B cell (primary cell): ENCODE results near the gene MAN2B2. TPM values are rescaled to one million over a fixed set of nuclear protein-coding genes. Genes with fewer than 3 reads are reported as not detected.

Source experiments
- ATAC-seq: fragments of 200-7000 bp; cut with Tn5 transposase; one replicate; pipeline ENCODE4 v1.10.0; 2021; ENCODE audit warnings: low read depth, mild to moderate bottlenecking, moderate number of reproducible peaks, moderate library complexity
- CTCF ChIA-PET: fragments of 350-600 bp; sonication (Branson Sonifier 250); formaldehyde crosslinking; loops from one replicate; lab custom pipeline; 2021; ENCODE audit warnings: antibody characterized with exemption, inconsistent platforms; lab: Charles Lee
- POLR2A ChIA-PET: fragments of 350-600 bp; sonication (Branson Sonifier 250); formaldehyde crosslinking; loops from one replicate; lab custom pipeline; 2021; ENCODE audit warnings: antibody characterized with exemption; lab: Charles Lee
- DNase-seq: peaks from one replicate; pipeline ENCODE4 v3.0.0; 2013
- H2AFZ ChIP-seq: 2 replicates; pipeline ENCODE4 v1.6.1; 2012; ENCODE audit warnings: mild to moderate bottlenecking, low read depth, low read length; ENCODE audit not compliant: insufficient read depth, poor library complexity, severe bottlenecking
- H3K27ac ChIP-seq, 2 donors: 1 replicate in 1 of 2; 2 replicates in 1 of 2; pipeline ENCODE4 v1.5.1; 2012 to 2013; ENCODE audit warnings: low read length in 2 of 2, mild to moderate bottlenecking in 2 of 2, moderate library complexity in 1 of 2
- H3K27me3 ChIP-seq, 4 experiments: fragments of 200-600 bp in 1 of 4; sonication (generic) in 1 of 4; replicated peaks in 1 of 4; 1 replicate in 2 of 4; 2 replicates in 2 of 4; pipeline versions ENCODE4 v1.6.1 to v1.7.0; 2013 to 2016; ENCODE audit warnings: low read length in 3 of 4, mild to moderate bottlenecking in 2 of 4, mixed read lengths in 1 of 4, moderate library complexity in 1 of 4; ENCODE audit not compliant: insufficient read depth in 4 of 4, control insufficient read depth in 3 of 4; ENCODE audit errors: control extremely low read depth in 1 of 4
- H3K36me3 ChIP-seq, 2 experiments: replicated peaks in 1 of 2; 1 replicate in 1 of 2; 2 replicates in 1 of 2; pipeline versions ENCODE4 v1.6.1 to v1.7.1; 2013; ENCODE audit warnings: low read length in 1 of 2; ENCODE audit not compliant: insufficient read depth in 2 of 2, control insufficient read depth in 1 of 2; ENCODE audit errors: control extremely low read depth in 1 of 2, extremely low read depth in 1 of 2
- H3K4me1 ChIP-seq, 2 donors: fragments of 200-600 bp in 1 of 2; sonication (generic) in 1 of 2; 1 replicate in 1 of 2; 2 replicates in 1 of 2; pipeline versions ENCODE4 v1.5.1 to v1.6.1; 2013 to 2017; ENCODE audit warnings: low read length in 2 of 2; ENCODE audit not compliant: control insufficient read depth in 2 of 2, insufficient read depth in 2 of 2
- H3K4me2 ChIP-seq: replicated peaks from 2 replicates; pipeline ENCODE3; 2012; ENCODE audit warnings: mild to moderate bottlenecking, low read depth, low read length; ENCODE audit not compliant: poor library complexity, severe bottlenecking
- H3K4me3 ChIP-seq, 5 experiments: fragments of 200-600 bp in 1 of 5; sonication (generic) in 1 of 5; 1 replicate in 3 of 5; 2 replicates in 2 of 5; pipeline versions ENCODE4 v1.5.1 to v1.7.0; 2011 to 2016; ENCODE audit warnings: low read length in 4 of 5, mild to moderate bottlenecking in 4 of 5, low read depth in 2 of 5, control low read depth in 1 of 5, moderate library complexity in 1 of 5; ENCODE audit not compliant: insufficient read depth in 1 of 5; ENCODE audit errors: control extremely low read depth in 1 of 5, extremely low read depth in 1 of 5
- H3K79me2 ChIP-seq: fragments of 200-600 bp; sonication (generic); one replicate; pipeline ENCODE4 v1.6.0; 2016; ENCODE audit warnings: low read length; ENCODE audit not compliant: control insufficient read depth, insufficient read depth
- H3K9ac ChIP-seq: fragments of 200-600 bp; sonication (generic); 2 replicates; pipeline ENCODE4 v1.6.1; 2017; ENCODE audit warnings: mild to moderate bottlenecking, low read length, moderate library complexity
- H3K9me3 ChIP-seq, 3 donors: one replicate each; pipeline versions ENCODE4 v1.6.1 to v1.7.1; 2013; ENCODE audit warnings: low read length in 2 of 3; ENCODE audit not compliant: control insufficient read depth in 2 of 3, insufficient read depth in 1 of 3; ENCODE audit errors: control extremely low read depth in 1 of 3
- H4K20me1 ChIP-seq: 2 replicates; pipeline ENCODE4 v1.6.0; 2012; ENCODE audit warnings: mild to moderate bottlenecking, low read length; ENCODE audit not compliant: insufficient read depth, control insufficient read depth, poor library complexity, severe bottlenecking
- H3K27ac Mint-ChIP-seq: one replicate; pipeline ENCODE4 v1.8.0; 2021; ENCODE audit warnings: mixed read lengths
- H3K27me3 Mint-ChIP-seq: one replicate; pipeline ENCODE4 v1.8.0; 2021; ENCODE audit warnings: mixed read lengths
- H3K4me1 Mint-ChIP-seq: one replicate; pipeline ENCODE4 v1.8.0; 2021; ENCODE audit warnings: mixed read lengths
- H3K4me3 Mint-ChIP-seq: one replicate; pipeline ENCODE4 v1.8.0; 2021; ENCODE audit warnings: mixed read lengths
- H3K9me3 Mint-ChIP-seq: one replicate; pipeline ENCODE4 v1.8.0; 2022; ENCODE audit warnings: mixed read lengths; ENCODE audit not compliant: insufficient read depth
- CTCF ChIP-seq: fragments of 200-600 bp; IDR thresholded peaks from one replicate; pipeline ENCODE4 v1.8.0; 2022; ENCODE audit warnings: antibody characterized with exemption, mild to moderate bottlenecking
- EZH2 ChIP-seq: IDR thresholded peaks from 2 replicates; pipeline ENCODE4 v1.6.1; 2012; ENCODE audit warnings: borderline replicate concordance, low read depth, mild to moderate bottlenecking, moderate library complexity, low read length; ENCODE audit not compliant: insufficient read depth, poor library complexity, severe bottlenecking
- WGBS: methylation state at CpG from one replicate; pipeline ENCODE4 v1.1.5; 2013; ENCODE audit warnings: missing lambda C conversion rate; ENCODE audit not compliant: insufficient coverage; 5-methylcytosine and 5-hydroxymethylcytosine counted together
- intact Hi-C: fragments of 100-400 bp; cut with micrococcal nuclease; formaldehyde crosslinking; loops from one replicate; pipeline ENCODE4 v1.10.0; 2022
- polyA plus RNA-seq: library from polyadenylated mRNA; depleted of rRNA; stranded (reverse); fragments of >200 nt; gene quantifications from 2 replicates; pipeline ENCODE4 v1.2.3, GENCODE V29; 2012
- total RNA-seq, 2 donors: library from RNA; stranded (reverse); fragments of 120-200 nt in 1 of 2; gene quantifications; 1 replicate in 1 of 2; 2 replicates in 1 of 2; pipeline versions ENCODE4 v1.2.3 to v1.2.4, GENCODE V29; 2013 to 2022

The MAN2B2 gene
- total and polyA plus RNA-seq, 2 donors (not counting 1 experiment from before 2014, with no cell fraction given), result 35.0 to 37.0 TPM

GRCh38 chr4:6613676-6614651 lies 39.0 kb downstream of the MAN2B2 start:
- ATAC-seq, result no peak
- H4K20me1 ChIP-seq, result no peaks in the 10 kb centered on the region
- no peak overlapping the region for H3K4me3 Mint-ChIP-seq
- POLR2A ChIA-PET, result no interaction called here
- no peaks in the 10 kb centered on the region for H3K4me1 Mint-ChIP-seq
- intact Hi-C loops, result no loop called here
- H3K9me3 Mint-ChIP-seq, result no peaks in the 10 kb centered on the region
- H3K9me3 ChIP-seq, result peaks cover 0 to 7% (median 0%) of the 10 kb centered on the region in 3 donors
- H3K27me3 ChIP-seq, result no peaks in the 10 kb centered on the region
- no peak overlapping the region for H3K9ac ChIP-seq
- no peaks in the 10 kb centered on the region for H3K27me3 Mint-ChIP-seq
- H3K27ac Mint-ChIP-seq, result no peak overlapping the region
- no peaks in the 10 kb centered on the region for H3K4me1 ChIP-seq
- no peak overlapping the region for H2AFZ ChIP-seq
- H3K36me3 ChIP-seq, result peaks cover 0 to 82% of the 10 kb centered on the region in 2 experiments
- no peaks in the 10 kb centered on the region for H3K79me2 ChIP-seq
- no peak overlapping the region for H3K4me3 ChIP-seq
- WGBS, result 94% methylated on average over 16 of the region's 17 CpGs
- no peak for TF ChIP-seq CTCF
- no peak for TF ChIP-seq EZH2
- CTCF ChIA-PET, result no interaction called here
- H3K4me2 ChIP-seq, result no peak overlapping the region
- H3K27ac ChIP-seq, result no peak overlapping the region
- no peak for DNase-seq

- TF ChIP-seq EZH2, result no peak
- no peak for TF ChIP-seq CTCF
- H3K27me3 Mint-ChIP-seq, result no peaks in the 10 kb centered on the region
- H3K9me3 ChIP-seq, result peaks cover 0 to 7% (median 0%) of the 10 kb centered on the region in 3 donors
- no peak overlapping the region for H2AFZ ChIP-seq
- DNase-seq (no peak), ATAC-seq (no peak)
- ChIA-PET POLR2A (no interaction called here), CTCF (no interaction called here)
- H3K4me1 Mint-ChIP-seq, result no peaks in the 10 kb centered on the region
- no peak overlapping the region for H3K27ac Mint-ChIP-seq
- H3K36me3 ChIP-seq, result peaks cover 0 to 78% of the 10 kb centered on the region in 2 experiments
- H3K27me3 ChIP-seq, result no peaks in the 10 kb centered on the region
- no peak overlapping the region for H3K4me2 ChIP-seq
- no peak overlapping the region for H3K9ac ChIP-seq
- intact Hi-C loops, result no loop called here
- H3K79me2 ChIP-seq, result no peaks in the 10 kb centered on the region
- H3K4me3 ChIP-seq, result no peak overlapping the region
- H3K4me3 Mint-ChIP-seq, result no peak overlapping the region
- no peaks in the 10 kb centered on the region for H3K4me1 ChIP-seq
- H3K9me3 Mint-ChIP-seq, result no peaks in the 10 kb centered on the region
- no peaks in the 10 kb centered on the region for H4K20me1 ChIP-seq
- 94% methylated on average over 9 of the region's 11 CpGs for WGBS
- H3K27ac ChIP-seq, result no peak overlapping the region
Measured at GRCh38 chr4:6614701-6615230, 39.8 kb downstream of the MAN2B2 start.
